22Rv1 (cell line): Measurements from ENCODE around the gene CFAP210.

ENCODE experiments used
- ZFX ChIP-seq: fragments of 450-650 bp; IDR thresholded peaks from 2 replicates; pipeline ENCODE4 v1.6.1; 2017; ENCODE audit warnings: antibody characterized with exemption, borderline replicate concordance
- TF ChIP-seq, protein P1 (sequence below): fragments of 450-650 bp; IDR thresholded peaks from 2 replicates; pipeline ENCODE4 v1.5.1; 2017; ENCODE audit warnings: mild to moderate bottlenecking

- TF ChIP-seq, protein P1, sequence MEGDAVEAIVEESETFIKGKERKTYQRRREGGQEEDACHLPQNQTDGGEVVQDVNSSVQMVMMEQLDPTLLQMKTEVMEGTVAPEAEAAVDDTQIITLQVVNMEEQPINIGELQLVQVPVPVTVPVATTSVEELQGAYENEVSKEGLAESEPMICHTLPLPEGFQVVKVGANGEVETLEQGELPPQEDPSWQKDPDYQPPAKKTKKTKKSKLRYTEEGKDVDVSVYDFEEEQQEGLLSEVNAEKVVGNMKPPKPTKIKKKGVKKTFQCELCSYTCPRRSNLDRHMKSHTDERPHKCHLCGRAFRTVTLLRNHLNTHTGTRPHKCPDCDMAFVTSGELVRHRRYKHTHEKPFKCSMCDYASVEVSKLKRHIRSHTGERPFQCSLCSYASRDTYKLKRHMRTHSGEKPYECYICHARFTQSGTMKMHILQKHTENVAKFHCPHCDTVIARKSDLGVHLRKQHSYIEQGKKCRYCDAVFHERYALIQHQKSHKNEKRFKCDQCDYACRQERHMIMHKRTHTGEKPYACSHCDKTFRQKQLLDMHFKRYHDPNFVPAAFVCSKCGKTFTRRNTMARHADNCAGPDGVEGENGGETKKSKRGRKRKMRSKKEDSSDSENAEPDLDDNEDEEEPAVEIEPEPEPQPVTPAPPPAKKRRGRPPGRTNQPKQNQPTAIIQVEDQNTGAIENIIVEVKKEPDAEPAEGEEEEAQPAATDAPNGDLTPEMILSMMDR: no peak
- no peak for TF ChIP-seq ZFX
Observed at GRCh38 chr2:169694113-169694893, at the start of gene CFAP210, which contains the start of gene PHOSPHO2.
